Cardiac fibroblast (primary cell): ENCODE data around the gene C19orf47.

Source experiments
- DNase-seq, 2 donors: peaks; one replicate each; pipeline versions ENCODE4 v3.0.0 to v3.0.0-alpha.2; 2010; ENCODE audit warnings: low read depth in 2 of 2
- H3K4me3 ChIP-seq, 2 donors: replicated peaks in 1 of 2; 1 replicate in 1 of 2; 2 replicates in 1 of 2; pipeline ENCODE4 v1.5.1; 2011; ENCODE audit warnings: low read depth in 2 of 2, low read length in 2 of 2, mild to moderate bottlenecking in 2 of 2, moderate library complexity in 1 of 2
- TF ChIP-seq, protein P1 (sequence below): IDR thresholded peaks from one replicate; pipeline ENCODE4 v1.5.1; 2011; ENCODE audit warnings: low read depth, mild to moderate bottlenecking, low read length, inconsistent platforms

C19orf47 gene

DNA sequence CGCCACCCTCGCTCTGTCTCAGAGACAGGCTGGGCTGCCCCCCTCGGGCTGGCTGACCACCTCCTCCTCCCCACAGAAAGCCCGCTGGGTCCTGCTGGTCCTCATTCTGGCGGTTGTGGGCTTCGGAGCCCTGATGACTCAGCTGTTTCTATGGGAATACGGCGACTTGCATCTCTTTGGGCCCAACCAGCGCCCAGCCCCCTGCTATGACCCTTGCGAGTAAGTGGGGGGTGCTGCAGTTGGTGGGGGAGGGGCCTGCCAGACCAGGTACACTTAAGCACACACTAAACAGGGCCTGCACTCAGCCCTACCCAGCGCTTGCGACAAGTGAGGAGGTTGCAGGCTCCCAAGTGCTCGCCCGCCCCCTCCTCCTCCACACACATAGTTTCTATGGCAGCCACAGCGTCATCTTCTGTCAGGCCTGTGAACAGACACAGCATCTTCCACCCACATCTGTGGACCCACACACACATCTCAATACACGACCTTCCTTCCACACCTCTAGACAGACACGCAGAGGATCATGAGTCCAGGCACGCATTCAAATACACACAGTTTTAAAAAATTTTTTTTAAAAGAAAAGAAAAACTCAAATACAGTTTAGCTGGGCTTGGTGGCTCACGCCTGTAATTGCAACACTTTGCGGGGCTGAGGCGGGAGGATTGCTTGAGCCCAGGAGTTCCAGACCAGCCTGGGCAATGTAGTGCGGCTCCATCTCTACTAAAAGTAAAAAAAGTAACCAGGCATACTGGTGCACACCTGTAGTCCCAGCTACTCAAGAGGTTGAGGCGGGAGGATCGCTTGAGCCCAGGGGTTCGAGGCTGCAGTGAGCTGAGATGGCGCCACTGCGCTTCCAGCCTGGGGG lies 18.7 kb upstream of the C19orf47 start:
- peak in 1 of 2 donors; percentile 26 for DNase-seq
- TF ChIP-seq, protein P1, sequence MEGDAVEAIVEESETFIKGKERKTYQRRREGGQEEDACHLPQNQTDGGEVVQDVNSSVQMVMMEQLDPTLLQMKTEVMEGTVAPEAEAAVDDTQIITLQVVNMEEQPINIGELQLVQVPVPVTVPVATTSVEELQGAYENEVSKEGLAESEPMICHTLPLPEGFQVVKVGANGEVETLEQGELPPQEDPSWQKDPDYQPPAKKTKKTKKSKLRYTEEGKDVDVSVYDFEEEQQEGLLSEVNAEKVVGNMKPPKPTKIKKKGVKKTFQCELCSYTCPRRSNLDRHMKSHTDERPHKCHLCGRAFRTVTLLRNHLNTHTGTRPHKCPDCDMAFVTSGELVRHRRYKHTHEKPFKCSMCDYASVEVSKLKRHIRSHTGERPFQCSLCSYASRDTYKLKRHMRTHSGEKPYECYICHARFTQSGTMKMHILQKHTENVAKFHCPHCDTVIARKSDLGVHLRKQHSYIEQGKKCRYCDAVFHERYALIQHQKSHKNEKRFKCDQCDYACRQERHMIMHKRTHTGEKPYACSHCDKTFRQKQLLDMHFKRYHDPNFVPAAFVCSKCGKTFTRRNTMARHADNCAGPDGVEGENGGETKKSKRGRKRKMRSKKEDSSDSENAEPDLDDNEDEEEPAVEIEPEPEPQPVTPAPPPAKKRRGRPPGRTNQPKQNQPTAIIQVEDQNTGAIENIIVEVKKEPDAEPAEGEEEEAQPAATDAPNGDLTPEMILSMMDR = no peak
- peak overlapping the region in 1 of 2 donors; percentile 51 for H3K4me3 ChIP-seq

DNA sequence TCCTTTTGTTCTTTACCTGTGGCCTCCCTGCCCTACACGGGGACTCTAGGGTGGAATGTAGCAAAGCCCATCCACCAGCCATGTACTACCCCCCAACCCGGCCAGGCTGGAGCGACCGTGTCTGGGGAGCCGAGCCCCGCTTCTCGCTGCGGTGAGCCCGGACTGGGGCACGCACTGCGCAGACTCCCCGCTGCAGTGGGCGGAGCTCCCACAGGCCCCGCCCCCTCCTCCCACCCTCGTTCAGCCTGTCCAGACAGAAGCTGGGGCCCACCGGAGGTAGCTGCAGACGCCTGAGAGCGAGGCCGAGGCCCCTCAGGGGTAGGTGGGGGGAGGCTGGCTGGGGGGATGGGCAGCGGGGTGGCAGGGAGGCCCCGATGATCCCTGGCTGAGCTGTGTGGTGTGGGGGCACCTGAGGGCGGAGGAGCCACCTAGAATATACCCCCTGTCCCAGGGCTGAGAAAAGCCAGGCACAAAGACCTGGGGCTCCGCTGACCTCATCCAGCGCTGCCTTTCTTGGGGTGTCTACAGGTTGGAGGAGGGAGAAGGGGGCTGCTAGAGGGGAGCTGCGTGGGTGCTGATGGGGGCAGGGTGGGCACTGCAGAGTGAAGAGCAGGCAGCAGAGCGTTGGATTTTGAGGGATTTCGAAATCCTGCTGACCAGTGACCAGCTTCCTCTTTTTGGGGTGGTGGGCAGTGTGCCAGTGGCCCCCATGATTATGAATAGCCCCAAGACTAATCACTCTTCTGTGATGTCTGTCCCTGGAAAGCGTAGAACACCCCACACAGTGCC lies 17.6 kb upstream of the C19orf47 start:
- TF ChIP-seq, protein P1 = no peak
- DNase-seq = peak; percentile 42 to 84
- H3K4me3 ChIP-seq = peak overlapping the region; percentile 35 to 51

DNA sequence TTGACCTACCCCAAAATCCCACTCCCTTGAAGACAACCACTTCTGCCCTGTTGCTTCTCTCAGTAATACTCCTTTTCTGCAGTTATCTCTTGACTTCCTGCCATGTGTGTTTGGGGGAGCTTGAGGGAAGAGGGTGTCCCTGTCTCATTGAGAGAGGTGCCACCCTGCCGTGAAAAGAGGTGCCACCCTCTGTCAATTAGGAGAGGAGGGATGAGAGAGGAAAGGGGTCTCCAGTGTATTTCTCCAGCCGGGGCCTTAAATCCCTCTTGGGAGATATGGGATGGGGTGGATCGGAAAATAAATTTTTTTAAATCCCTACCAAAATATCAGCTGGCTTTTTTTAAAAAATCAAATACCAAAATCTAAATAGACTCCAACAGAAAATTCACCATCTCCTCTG lies 16.8 kb upstream of the C19orf47 start:
- TF ChIP-seq, protein P1 = no peak
- DNase-seq = no peak
- H3K4me3 ChIP-seq = no peak overlapping the region

DNA sequence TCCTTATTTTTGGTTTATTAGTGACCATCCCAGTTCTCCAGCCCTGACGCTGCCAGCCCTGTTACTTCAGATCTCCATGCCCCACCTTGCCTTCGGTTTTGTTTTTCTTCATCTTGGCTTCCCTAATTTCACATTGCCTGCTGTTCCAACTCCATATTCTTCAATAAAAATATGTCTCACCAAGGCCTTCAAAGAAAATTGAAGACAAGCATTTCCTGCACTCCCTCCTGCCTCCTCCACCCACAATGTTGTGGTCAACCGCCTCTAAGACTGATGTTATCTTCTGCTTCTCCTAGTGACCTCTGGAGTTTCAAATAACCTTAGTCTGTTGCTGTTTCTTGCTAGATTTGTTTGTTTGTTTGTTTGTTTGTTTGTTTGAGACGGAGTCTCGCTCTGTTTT lies 14.9 kb upstream of the C19orf47 start:
- TF ChIP-seq, protein P1 = no peak
- H3K4me3 ChIP-seq = no peak overlapping the region
- peak in 1 of 2 donors; percentile 30 for DNase-seq

- TF ChIP-seq, protein P1 = no peak
- H3K4me3 ChIP-seq = no peak overlapping the region
- DNase-seq = no peak
Measured at GRCh38 chr19:40362160-40362559, 14.0 kb upstream of the C19orf47 start.

- H3K4me3 ChIP-seq = no peak overlapping the region
- TF ChIP-seq, protein P1 = no peak
- DNase-seq = no peak
Measured at GRCh38 chr19:40360708-40361241, 12.6 kb upstream of the C19orf47 start.
